Astrocyte (in vitro differentiated cells and primary cell): ENCODE results near the gene CERS6.

Experiments used
- EZH2 ChIP-seq: IDR thresholded peaks from 2 replicates; pipeline ENCODE4 v1.6.1; 2012; ENCODE audit warnings: mild to moderate bottlenecking, low read length, inconsistent platforms; ENCODE audit not compliant: insufficient read depth
- TF ChIP-seq, protein P1 (sequence below): IDR thresholded peaks from 2 replicates; pipeline ENCODE4 v1.5.1; 2011; ENCODE audit warnings: low read depth, mild to moderate bottlenecking, inconsistent platforms, low read length, moderate library complexity; ENCODE audit not compliant: insufficient read depth

DNA sequence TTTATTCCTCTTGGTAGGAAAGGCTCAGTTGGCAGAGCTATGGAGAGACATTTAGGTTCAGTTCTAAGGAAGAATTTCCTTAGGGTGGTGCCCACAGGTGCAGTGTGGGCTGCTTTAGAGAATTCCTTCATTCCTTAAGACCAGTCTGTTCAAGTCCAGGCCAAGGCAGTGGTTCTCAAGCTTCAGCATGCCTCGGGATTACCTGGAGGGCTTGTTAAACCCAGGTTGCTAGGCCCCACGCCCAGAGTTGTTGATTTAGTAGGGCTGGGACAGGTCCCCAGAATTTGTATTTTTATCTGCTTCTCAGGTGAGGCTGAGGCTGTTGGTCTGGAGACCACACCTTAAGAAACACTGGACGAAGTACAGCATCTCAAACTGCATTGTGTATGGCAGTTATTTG is 68.9 kb downstream of the CERS6 start:
- TF ChIP-seq, protein P1, sequence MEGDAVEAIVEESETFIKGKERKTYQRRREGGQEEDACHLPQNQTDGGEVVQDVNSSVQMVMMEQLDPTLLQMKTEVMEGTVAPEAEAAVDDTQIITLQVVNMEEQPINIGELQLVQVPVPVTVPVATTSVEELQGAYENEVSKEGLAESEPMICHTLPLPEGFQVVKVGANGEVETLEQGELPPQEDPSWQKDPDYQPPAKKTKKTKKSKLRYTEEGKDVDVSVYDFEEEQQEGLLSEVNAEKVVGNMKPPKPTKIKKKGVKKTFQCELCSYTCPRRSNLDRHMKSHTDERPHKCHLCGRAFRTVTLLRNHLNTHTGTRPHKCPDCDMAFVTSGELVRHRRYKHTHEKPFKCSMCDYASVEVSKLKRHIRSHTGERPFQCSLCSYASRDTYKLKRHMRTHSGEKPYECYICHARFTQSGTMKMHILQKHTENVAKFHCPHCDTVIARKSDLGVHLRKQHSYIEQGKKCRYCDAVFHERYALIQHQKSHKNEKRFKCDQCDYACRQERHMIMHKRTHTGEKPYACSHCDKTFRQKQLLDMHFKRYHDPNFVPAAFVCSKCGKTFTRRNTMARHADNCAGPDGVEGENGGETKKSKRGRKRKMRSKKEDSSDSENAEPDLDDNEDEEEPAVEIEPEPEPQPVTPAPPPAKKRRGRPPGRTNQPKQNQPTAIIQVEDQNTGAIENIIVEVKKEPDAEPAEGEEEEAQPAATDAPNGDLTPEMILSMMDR: no peak
- TF ChIP-seq EZH2: no peak
